HEK293T (cell line): ENCODE data around the gene LCT.

Experiments
- ARNT ChIP-seq: fragments of 450-650 bp; IDR thresholded peaks from 2 replicates; pipeline ENCODE4 v1.6.1; 2017; ENCODE audit warnings: mild to moderate bottlenecking
- ELF4 ChIP-seq: fragments of 450-650 bp; IDR thresholded peaks from 2 replicates; pipeline ENCODE4 v1.6.1; 2017; ENCODE audit warnings: antibody characterized with exemption
- FOXK2 ChIP-seq: fragments of 450-650 bp; IDR thresholded peaks from 2 replicates; pipeline ENCODE4 v1.6.1; 2016; ENCODE audit warnings: mild to moderate bottlenecking
- HDGF ChIP-seq: fragments of 450-650 bp; IDR thresholded peaks from 2 replicates; pipeline ENCODE4 v1.6.1; 2017; ENCODE audit warnings: antibody characterized with exemption, borderline replicate concordance
- L3MBTL2 ChIP-seq: fragments of 450-650 bp; conservative IDR thresholded peaks from 2 replicates; pipeline ENCODE4 v1.6.1; 2016; ENCODE audit warnings: mild to moderate bottlenecking
- LEF1 ChIP-seq: fragments of 450-650 bp; IDR thresholded peaks from 2 replicates; pipeline ENCODE4 v1.6.1; 2017; ENCODE audit warnings: mild to moderate bottlenecking, borderline replicate concordance
- NFRKB ChIP-seq: fragments of 450-650 bp; IDR thresholded peaks from 2 replicates; pipeline ENCODE4 v1.6.1; 2016; ENCODE audit warnings: mild to moderate bottlenecking, moderate library complexity
- PKNOX1 ChIP-seq: fragments of 450-650 bp; IDR thresholded peaks from 2 replicates; pipeline ENCODE4 v1.6.1; 2016
- SUZ12 ChIP-seq: fragments of 450-650 bp; IDR thresholded peaks from 2 replicates; pipeline ENCODE4 v1.6.1; 2016; ENCODE audit warnings: mild to moderate bottlenecking
- ZNF384 ChIP-seq: fragments of 450-650 bp; IDR thresholded peaks from 2 replicates; pipeline ENCODE4 v1.6.1; 2016

GRCh38 chr2:135762022-135762421 lies 75.0 kb downstream of the LCT start:
- no peak for TF ChIP-seq ARNT
- TF ChIP-seq SUZ12 = no peak
- no peak for TF ChIP-seq ELF4
- no peak for TF ChIP-seq L3MBTL2
- no peak for TF ChIP-seq HDGF
- TF ChIP-seq PKNOX1 = no peak
- TF ChIP-seq ZNF384 = no peak
- TF ChIP-seq NFRKB = no peak
- TF ChIP-seq FOXK2 = no peak
- TF ChIP-seq LEF1 = no peak
